OCI-LY3 (cell line): ENCODE data around the gene GOSR2.

ENCODE experiments used
- CTCF ChIP-seq: fragments of 200-600, 300-600 bp; sonication (generic); IDR thresholded peaks from 2 replicates; pipeline ENCODE4 v1.5.1; 2014; ENCODE audit warnings: antibody characterized with exemption, low read length, low read depth
- EZH2phosphoT487 ChIP-seq: fragments of 200-600 bp; shearing (Covaris generic); IDR thresholded peaks from 2 replicates; pipeline ENCODE4 v1.6.1; 2018; ENCODE audit warnings: antibody characterized with exemption, mixed run types, low read depth

DNA sequence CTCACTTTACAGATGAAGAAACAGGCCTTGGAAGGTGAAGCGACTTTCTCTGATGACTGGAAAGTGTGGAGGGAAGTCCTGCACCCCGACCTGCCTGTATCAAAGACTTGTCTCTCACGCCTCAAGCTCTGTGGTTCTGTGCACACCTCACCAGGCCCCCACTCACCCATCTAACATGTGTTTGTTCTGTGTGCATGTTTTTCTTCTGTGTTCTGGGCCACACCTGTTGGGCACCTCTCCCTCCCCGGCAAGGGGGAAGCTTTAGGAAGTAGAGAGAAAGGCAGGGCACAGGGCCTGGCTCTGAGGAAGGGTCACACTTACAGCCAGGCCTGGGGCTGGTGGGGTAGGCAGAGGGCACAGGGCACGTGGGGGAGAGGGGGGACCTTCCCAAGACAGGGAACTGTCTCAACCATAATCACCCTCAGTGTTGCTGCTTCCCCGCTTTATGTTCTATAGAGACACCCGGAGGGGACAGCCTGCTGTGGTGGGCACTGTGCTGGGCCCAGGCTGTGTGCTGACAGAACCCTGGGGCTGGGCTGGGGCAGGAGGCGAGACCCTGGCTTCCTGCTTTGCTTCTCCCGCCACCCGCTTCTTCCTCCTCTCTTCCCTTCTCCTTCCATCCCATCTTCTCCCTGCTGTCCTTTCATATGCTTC, 48.8 kb downstream of the GOSR2 start:
- no peak for TF ChIP-seq CTCF
- no peak for TF ChIP-seq EZH2phosphoT487
